ENCODE data around the gene RASGRP1.

- TF ChIP-seq CTCF (IDR thresholded peaks at IDR 0.05; ENCODE audit: insufficient read depth, low read length) (no peak), POLR2AphosphoS5 (IDR thresholded peaks at IDR 0.05; ENCODE audit: low read depth) (no peak), REST (IDR thresholded peaks at IDR 0.05; ENCODE audit: insufficient replicate concordance, low read depth) (no peak), GABPA (IDR thresholded peaks at IDR 0.05; ENCODE audit: low read depth) (no peak)
Observed at GRCh38 chr15:38553071-38553470, 11.5 kb downstream of the RASGRP1 start.

Measured in HL-60 (cell line).